Stimulated activated CD8-positive, alpha-beta memory T cell treated with anti-CD3 and anti-CD28 coated beads, Interleukin-7, amount 100 ng/mL, for 48 hours (primary cell): ENCODE measurements around the gene GATA5.
"Not testable (repeated sequence)": the region's sequence is repeated elsewhere in the genome, so short reads cannot be mapped to it uniquely, and the experiment has no call there.

Experiments
- DNase-seq, 2 donors: peaks; one replicate each; pipeline ENCODE4 v3.0.0-alpha.2; 2020; ENCODE audit warnings: low read depth in 1 of 2; ENCODE audit errors: extremely low read depth in 1 of 2

The GATA5 gene

GRCh38 chr20:62433658-62434497 lies 41.9 kb downstream of the GATA5 start:
- DNase-seq, result no peak

DNA sequence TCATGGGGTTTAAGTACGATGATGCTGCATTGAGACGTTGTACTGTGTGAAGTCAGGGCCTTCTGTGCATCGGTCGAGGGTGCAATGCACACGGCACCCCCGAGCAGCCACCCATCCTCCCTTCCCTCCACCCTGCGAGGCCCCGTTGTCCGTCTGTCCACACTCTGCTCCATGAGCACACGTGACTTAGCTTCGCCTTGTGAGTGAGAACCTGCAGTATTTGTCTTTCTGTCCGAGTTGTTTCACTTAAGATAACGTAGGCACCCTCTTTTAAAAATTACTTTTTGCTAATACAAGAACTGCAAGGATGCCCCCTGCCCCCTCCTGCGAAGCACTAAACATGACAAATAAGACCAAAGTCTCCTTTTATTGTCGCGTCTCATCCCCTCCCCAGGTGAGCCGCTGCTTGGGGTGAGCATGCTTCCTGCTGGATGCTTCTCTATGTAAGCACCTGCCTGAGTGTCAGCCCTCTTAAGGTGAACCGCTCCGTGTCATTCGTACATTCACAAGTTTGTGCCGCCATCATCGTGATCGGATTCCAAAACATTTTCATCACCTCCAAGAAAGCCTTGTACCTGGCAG lies 44.8 kb downstream of the GATA5 start:
- no peak for DNase-seq

GRCh38 chr20:62430311-62430853 lies 45.4 kb downstream of the GATA5 start:
- DNase-seq, result no peak

- DNase-seq, result no peak
Observed at GRCh38 chr20:62429455-62430310, 46.1 kb downstream of the GATA5 start.

- DNase-seq, result no peak
Observed at GRCh38 chr20:62428396-62429295, 47.1 kb downstream of the GATA5 start.

DNA sequence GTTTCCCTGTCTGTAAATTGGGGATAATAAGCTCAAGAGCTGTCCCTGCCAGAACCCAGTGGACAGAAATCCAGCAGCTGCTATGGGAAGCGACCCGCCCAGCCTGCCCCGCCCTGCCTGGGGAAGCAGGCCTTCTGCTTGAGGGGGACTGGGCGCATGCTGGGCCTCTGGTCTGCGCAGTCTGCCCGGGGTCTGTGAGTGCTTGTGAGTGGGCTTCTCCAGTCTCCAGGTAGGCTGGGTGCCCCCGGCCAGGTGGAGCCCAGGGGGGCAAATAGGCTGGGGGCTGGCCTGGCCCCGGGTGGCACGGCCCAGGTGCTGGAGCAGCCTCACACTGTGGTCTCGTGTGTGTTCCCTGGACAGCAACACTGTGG lies 47.8 kb downstream of the GATA5 start:
- DNase-seq, result no peak

- DNase-seq, result no peak
Observed at GRCh38 chr20:62427172-62428001, 48.4 kb downstream of the GATA5 start, which contains the start of gene RBBP8NL. Gene RBBP8NL, minus strand, starts transcription at chr20:62427539. Its CDS starts 7,892 bp downstream, at chr20:62419647.

DNA sequence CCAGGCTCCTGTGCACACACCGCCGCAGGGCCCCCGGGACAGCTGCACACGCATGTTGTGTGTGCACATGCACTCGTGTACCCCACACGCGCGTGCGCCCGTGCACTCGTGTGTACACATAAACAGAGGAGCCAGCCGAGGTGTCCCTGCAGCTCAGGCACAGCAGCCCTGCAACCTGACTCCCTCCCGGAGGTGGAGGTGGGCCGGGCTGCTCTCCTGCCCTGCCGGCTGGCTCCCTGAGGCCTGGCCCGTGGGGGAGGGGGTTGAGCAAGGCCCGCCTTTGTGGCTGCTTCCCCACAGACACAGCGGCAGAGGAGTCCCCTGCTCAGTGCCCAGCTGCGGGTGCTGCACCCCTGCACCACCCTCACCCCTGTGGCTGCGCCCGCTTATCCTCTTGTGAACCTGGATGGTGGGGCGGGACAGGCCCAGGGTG lies 49.1 kb downstream of the GATA5 start:
- no peak for DNase-seq

DNA sequence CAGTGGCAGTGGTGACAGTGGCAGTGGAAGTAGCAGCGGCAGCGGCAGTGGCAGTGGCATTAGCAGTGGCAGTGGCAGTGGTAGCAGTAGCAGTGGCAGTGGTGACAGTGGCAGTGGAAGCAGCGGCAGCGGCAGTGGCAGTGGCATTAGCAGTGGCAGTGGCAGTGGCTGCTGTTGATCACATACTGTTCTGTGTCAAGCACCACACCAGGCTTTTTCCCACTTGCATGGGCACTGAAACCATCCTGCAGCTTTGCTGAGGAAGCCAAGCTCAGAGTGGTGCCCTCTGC lies 49.8 kb downstream of the GATA5 start:
- DNase-seq, result not testable (repeated sequence)

DNA sequence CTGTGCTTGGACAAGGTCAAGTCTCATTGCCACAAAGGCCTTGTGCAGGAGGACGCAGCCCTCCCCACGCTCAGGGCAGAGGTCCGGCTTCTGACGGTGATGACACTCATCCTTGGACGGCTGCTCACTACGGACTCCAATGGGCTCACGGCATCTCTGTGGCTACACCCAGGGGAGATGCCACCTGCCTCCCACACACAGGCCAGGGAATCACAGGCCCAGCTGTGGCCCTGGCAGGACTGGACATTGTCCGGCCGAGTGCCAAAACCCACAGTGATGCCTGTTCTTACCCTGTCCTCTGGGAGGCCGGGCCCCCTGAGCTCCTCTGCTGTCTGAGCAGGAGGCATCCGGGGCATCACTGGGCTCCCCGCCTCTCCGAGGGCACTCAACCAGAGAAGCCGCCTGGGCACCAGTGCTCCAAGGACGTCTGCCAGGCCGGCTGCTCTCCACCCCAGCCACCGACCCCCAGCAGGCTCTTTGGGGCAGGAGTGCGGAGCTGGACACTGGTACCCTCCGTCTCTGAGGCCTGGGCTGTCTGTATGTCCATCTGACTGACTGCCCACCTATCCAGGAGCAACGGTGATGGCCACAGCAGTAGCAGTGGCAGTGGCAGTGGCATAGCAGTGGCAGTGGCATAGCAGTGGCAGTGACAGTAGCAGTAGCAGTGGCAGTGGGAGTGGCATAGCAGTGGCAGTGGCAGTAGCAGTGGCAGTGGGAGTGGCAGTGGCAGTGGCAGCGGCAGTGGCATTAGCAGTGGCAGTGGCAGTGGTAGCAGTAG lies 50.3 kb downstream of the GATA5 start:
- no peak for DNase-seq

GRCh38 chr20:62424249-62425107 lies 51.3 kb downstream of the GATA5 start:
- no peak for DNase-seq

GRCh38 chr20:62423326-62423706 lies 52.5 kb downstream of the GATA5 start:
- DNase-seq, result no peak

- no peak for DNase-seq
Observed at GRCh38 chr20:62422636-62423325, 53.0 kb downstream of the GATA5 start.

GRCh38 chr20:62421716-62421990 lies 54.1 kb downstream of the GATA5 start:
- DNase-seq, result no peak

GRCh38 chr20:62420846-62421715 lies 54.7 kb downstream of the GATA5 start:
- no peak for DNase-seq

- DNase-seq, result no peak
Observed at GRCh38 chr20:62419759-62420158, 56.0 kb downstream of the GATA5 start.
